DMS114 treated with DMSO at 0.1 percent for 48 hours (cell line): Measurements from ENCODE around the gene USP17L27.
"Not testable (repeated sequence)": the region's sequence is repeated elsewhere in the genome, so short reads cannot be mapped to it uniquely, and the experiment has no call there.

Experiments used
- DNase-seq: peaks from one replicate; lab custom pipeline; 2025; ENCODE audit not compliant: unreplicated experiment; lab: John Stamatoyannopoulos, UW

USP17L27 gene, protein sequence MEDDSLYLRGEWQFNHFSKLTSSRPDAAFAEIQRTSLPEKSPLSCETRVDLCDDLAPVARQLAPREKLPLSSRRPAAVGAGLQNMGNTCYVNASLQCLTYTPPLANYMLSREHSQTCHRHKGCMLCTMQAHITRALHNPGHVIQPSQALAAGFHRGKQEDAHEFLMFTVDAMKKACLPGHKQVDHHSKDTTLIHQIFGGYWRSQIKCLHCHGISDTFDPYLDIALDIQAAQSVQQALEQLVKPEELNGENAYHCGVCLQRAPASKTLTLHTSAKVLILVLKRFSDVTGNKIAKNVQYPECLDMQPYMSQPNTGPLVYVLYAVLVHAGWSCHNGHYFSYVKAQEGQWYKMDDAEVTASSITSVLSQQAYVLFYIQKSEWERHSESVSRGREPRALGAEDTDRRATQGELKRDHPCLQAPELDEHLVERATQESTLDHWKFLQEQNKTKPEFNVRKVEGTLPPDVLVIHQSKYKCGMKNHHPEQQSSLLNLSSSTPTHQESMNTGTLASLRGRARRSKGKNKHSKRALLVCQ

DNA sequence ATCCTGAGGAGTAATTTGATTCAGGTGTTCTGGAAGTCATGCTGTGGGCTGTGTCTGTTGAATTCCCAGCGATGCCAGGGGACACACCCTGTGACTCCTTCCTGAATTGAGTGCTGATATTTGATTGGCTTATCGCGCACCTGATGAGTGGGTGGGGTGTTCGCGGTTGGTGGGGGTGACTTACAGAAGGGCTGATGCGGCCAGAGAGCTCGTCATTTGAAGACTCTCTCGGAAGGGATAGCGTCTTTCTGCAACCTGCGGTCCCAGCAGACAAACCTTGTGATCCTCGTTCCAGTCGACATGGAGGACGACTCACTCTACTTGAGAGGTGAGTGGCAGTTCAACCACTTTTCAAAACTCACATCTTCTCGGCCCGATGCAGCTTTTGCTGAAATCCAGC, at the start of gene USP17L27:
Gene USP17L27 (plus strand): TSS at position 301 of the 400 bp plus-strand sequence. CDS start 0 bp downstream, at position 301.
- DNase-seq: not testable (repeated sequence)

DNA sequence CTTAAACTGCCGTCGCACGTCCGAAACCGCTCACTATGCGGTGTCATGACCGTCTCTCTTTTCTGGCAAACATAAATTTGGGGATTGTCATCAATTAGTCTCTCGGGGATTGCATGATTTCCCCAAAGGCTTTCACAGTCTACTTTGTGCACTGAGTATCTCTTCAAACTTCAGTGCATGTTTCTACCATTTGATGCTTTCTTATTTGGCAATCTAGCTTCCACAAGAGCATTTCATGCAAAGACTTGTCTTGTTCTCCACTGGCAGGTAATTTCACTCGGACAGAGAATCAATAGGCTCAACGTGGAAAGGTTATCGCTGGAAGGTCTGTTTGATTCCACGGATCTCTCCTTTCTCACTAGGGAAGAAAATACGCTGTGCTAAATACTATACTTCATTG, 19.8 kb upstream of the USP17L27 start:
- not testable (repeated sequence) for DNase-seq

DNA sequence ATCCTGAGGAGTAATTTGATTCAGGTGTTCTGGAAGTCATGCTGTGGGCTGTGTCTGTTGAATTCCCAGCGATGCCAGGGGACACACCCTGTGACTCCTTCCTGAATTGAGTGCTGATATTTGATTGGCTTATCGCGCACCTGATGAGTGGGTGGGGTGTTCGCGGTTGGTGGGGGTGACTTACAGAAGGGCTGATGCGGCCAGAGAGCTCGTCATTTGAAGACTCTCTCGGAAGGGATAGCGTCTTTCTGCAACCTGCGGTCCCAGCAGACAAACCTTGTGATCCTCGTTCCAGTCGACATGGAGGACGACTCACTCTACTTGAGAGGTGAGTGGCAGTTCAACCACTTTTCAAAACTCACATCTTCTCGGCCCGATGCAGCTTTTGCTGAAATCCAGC, 19.1 kb upstream of the USP17L27 start, which contains the start of gene USP17L24:
Gene USP17L24 (plus strand): TSS at position 301 of the 400 bp plus-strand sequence. CDS start 0 bp downstream, at position 301.
- not testable (repeated sequence) for DNase-seq

DNA sequence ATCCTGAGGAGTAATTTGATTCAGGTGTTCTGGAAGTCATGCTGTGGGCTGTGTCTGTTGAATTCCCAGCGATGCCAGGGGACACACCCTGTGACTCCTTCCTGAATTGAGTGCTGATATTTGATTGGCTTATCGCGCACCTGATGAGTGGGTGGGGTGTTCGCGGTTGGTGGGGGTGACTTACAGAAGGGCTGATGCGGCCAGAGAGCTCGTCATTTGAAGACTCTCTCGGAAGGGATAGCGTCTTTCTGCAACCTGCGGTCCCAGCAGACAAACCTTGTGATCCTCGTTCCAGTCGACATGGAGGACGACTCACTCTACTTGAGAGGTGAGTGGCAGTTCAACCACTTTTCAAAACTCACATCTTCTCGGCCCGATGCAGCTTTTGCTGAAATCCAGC, 14.3 kb upstream of the USP17L27 start, which contains the start of gene USP17L25:
Gene USP17L25 (plus strand): TSS at position 301 of the 400 bp plus-strand sequence. CDS start 0 bp downstream, at position 301.
- DNase-seq: not testable (repeated sequence)

DNA sequence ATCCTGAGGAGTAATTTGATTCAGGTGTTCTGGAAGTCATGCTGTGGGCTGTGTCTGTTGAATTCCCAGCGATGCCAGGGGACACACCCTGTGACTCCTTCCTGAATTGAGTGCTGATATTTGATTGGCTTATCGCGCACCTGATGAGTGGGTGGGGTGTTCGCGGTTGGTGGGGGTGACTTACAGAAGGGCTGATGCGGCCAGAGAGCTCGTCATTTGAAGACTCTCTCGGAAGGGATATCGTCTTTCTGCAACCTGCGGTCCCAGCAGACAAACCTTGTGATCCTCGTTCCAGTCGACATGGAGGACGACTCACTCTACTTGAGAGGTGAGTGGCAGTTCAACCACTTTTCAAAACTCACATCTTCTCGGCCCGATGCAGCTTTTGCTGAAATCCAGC, 9.6 kb upstream of the USP17L27 start, which contains the start of gene USP17L26:
Gene USP17L26 (plus strand): TSS at position 301 of the 400 bp plus-strand sequence. CDS start 0 bp downstream, at position 301.
- not testable (repeated sequence) for DNase-seq

DNA sequence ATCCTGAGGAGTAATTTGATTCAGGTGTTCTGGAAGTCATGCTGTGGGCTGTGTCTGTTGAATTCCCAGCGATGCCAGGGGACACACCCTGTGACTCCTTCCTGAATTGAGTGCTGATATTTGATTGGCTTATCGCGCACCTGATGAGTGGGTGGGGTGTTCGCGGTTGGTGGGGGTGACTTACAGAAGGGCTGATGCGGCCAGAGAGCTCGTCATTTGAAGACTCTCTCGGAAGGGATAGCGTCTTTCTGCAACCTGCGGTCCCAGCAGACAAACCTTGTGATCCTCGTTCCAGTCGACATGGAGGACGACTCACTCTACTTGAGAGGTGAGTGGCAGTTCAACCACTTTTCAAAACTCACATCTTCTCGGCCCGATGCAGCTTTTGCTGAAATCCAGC, 4.8 kb upstream of the USP17L27 start, which contains the start of gene USP17L5:
Gene USP17L5 (plus strand): TSS at position 301 of the 400 bp plus-strand sequence. CDS start 0 bp downstream, at position 301.
- not testable (repeated sequence) for DNase-seq

DNA sequence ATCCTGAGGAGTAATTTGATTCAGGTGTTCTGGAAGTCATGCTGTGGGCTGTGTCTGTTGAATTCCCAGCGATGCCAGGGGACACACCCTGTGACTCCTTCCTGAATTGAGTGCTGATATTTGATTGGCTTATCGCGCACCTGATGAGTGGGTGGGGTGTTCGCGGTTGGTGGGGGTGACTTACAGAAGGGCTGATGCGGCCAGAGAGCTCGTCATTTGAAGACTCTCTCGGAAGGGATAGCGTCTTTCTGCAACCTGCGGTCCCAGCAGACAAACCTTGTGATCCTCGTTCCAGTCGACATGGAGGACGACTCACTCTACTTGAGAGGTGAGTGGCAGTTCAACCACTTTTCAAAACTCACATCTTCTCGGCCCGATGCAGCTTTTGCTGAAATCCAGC, 4.6 kb downstream of the USP17L27 start, which contains the start of gene USP17L28:
Gene USP17L28 (plus strand): TSS at position 301 of the 400 bp plus-strand sequence. CDS start 0 bp downstream, at position 301.
- DNase-seq: not testable (repeated sequence)

DNA sequence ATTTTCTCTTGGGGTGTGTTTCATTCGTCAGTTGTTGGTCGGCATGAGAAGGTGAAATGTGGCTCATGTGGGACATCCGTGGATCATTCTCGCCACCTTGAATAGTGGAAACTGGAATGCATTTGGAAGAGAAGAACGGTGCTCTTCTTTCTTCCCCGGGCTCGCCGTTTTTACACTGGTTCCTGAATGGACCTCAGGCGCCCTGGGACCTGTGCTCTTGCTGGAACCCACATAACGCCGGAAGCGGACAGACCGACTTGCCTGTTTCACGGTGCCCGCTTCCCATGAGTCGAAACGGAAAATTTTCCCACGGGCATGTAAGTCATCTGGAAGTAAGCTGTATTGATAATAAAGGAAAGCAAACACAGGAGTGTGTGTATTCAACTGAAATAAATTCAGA, 6.9 kb downstream of the USP17L27 start:
- DNase-seq: not testable (repeated sequence)

DNA sequence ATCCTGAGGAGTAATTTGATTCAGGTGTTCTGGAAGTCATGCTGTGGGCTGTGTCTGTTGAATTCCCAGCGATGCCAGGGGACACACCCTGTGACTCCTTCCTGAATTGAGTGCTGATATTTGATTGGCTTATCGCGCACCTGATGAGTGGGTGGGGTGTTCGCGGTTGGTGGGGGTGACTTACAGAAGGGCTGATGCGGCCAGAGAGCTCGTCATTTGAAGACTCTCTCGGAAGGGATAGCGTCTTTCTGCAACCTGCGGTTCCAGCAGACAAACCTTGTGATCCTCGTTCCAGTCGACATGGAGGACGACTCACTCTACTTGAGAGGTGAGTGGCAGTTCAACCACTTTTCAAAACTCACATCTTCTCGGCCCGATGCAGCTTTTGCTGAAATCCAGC, 9.4 kb downstream of the USP17L27 start, which contains the start of gene USP17L29:
Gene USP17L29 (plus strand): TSS at position 301 of the 400 bp plus-strand sequence. CDS start 0 bp downstream, at position 301.
- DNase-seq: not testable (repeated sequence)

DNA sequence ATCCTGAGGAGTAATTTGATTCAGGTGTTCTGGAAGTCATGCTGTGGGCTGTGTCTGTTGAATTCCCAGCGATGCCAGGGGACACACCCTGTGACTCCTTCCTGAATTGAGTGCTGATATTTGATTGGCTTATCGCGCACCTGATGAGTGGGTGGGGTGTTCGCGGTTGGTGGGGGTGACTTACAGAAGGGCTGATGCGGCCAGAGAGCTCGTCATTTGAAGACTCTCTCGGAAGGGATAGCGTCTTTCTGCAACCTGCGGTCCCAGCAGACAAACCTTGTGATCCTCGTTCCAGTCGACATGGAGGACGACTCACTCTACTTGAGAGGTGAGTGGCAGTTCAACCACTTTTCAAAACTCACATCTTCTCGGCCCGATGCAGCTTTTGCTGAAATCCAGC, 18.9 kb downstream of the USP17L27 start, which contains the start of gene USP17L30:
Gene USP17L30 (plus strand): TSS at position 301 of the 400 bp plus-strand sequence. CDS start 0 bp downstream, at position 301.
- not testable (repeated sequence) for DNase-seq

DNA sequence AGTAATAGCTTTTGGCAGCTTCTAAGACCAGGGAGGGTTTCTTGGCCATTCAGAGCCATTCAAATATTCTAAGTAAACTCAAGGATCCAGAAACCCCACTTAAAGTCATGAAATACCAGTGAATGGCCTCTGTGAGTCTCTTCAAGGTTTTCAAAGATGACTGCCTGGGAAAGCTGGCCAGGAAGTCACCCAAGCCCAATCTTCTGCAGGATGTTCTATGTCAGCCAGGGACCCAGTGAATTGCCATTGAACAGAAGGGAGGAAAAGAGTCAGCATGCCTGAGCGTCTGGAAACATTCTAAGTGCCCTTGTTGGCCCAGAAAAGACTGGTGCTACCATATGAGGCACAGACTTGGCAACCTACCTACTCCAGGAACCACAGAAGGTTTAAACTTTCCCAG, 35.9 kb downstream of the USP17L27 start:
- not testable (repeated sequence) for DNase-seq

DNA sequence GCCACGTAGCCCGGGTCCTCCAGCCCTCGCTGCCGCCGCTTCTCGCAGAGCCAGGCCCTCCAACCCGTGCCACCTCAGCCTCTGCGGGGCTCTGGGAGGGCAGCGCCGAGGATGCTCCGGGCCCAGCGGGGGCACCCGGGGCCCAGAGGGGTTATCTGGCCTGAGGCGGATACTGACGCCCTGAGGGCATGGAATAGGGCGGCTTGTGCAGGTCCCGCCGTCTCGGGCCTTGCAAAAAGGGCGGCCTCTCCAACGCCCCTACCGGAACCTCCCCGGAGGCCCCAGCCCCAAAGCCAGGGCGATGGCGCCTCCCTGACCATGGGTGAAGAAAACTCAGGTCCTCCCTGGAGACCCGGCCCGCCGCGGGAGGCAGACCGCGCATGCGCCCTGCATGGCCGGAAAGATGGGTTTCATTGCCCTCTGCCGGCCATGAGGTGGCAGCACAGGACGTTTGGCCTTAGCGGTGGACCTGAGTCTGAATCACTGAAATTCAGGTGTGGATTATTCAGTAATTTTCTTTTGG, 37.1 kb downstream of the USP17L27 start:
- not testable (repeated sequence) for DNase-seq

DNA sequence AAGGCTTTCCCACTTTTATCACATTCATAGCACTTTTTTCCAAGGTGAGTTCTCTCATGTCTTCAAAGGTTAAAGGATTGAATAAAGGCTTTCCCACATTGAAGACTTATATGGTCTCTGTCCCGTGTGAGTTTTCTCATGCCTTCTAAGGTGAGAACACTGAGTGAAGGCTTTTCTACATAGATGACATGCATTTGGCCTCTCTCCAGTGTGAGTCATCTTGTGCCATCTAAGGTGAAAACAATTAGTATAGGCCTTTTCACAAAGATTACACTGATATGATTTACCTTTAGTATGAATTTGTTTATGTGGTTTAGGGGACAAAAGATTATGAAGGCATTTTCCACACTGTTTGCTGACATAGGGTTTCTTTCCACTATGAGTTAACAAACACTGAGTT, 40.2 kb downstream of the USP17L27 start:
- DNase-seq: no peak

DNA sequence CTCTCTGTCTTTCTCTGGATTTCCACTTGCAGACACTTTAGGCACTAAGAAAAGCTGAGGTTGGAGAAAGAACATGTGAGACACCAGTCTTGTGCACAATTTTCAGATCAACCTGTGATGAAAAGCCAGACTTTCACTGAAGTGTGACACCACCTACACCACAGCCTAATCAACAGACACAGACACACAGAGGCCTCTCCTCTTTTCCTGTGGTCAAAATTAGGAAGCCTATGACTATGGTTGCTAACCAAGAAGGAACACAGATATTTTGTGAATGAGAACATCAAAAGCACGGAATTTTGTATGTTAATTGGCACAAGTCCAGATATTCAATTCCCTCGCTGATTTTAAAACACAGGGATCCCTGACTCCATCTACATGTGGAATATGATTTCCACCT, 45.1 kb downstream of the USP17L27 start:
- not testable (repeated sequence) for DNase-seq
